Stimulated activated CD4-positive, alpha-beta T cell treated with anti-CD3 and anti-CD28 coated beads, Interleukin-4, amount 100 ng/mL, for 1 hour (primary cell): Measurements from ENCODE around the gene MRPS35.
"Not testable (repeated sequence)": the region's sequence is repeated elsewhere in the genome, so short reads cannot be mapped to it uniquely, and the experiment has no call there.

ENCODE experiments used
- DNase-seq: peaks from one replicate; pipeline ENCODE4 v3.0.0-alpha.2; 2020

The MRPS35 gene

GRCh38 chr12:27709932-27710591 is 570 bp upstream of the MRPS35 start:
- DNase-seq: no peak

DNA sequence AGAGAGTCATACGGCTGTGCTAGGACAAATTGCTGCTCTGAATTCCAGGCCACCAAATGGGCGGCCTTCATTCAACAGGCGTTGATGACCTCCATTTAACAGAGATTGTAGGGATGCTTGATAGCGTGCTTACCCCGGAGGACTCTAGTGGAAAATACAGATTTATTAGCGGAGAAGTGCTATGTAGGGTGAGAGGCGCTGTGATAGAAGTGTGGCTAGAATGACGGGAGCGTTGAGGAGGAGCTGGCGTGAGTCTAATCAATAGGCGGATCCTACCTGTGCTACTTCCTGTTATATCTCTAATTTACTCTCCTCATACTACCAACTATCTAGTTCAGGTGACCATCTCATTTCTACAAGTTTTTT is 668 bp downstream of the MRPS35 start:
- DNase-seq: no peak

- no peak for DNase-seq
Measured at GRCh38 chr12:27711967-27712366, 1.3 kb downstream of the MRPS35 start.

GRCh38 chr12:27723212-27723611 is 12.6 kb downstream of the MRPS35 start:
- no peak for DNase-seq

DNA sequence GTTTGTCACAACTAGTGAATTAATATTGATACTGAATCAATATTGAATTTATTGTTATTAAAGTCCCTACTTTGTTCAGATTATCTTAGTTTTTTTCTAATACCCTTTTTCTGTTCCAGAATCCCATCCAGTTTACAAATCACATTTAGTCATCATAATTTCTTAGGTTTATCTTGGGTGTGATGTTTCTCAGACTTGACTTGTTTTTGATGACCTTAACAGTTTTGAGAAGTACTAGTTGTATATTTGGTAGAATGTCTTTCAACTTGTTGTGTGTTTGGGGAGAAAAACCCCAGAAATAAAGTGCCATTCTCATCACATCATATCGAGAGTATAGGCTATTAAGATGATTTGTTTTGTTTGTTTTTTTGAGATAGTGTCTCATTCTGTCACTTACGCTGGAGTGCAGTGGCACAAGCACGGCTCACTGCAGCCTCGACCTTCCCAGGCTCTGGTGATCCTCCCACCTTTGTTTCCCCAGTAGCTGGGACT is 19.5 kb downstream of the MRPS35 start:
- no peak for DNase-seq

GRCh38 chr12:27732281-27732680 is 21.6 kb downstream of the MRPS35 start:
- no peak for DNase-seq

- DNase-seq: peak; percentile 39
Measured at GRCh38 chr12:27733052-27733656, 22.5 kb downstream of the MRPS35 start.

DNA sequence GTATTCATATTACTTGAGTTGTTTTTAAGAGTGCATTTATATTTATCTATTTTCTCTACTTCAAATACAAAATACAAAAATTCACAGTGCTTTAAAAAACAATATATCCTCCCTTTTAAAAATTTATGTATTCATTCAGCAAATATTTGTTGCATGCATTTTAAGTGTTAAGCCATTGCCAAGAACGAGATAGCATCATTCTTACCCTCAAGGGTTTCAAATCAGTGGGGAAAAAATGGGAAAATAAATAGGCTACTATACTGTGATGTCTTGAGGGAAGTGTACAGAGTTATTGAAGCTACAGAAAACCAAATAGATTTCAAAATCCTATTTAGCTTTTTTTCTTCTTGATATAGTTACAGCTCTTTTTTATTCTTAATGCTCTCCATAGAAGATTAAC is 23.2 kb downstream of the MRPS35 start:
- DNase-seq: no peak

- DNase-seq: not testable (repeated sequence)
Measured at GRCh38 chr12:27734321-27734720, 23.7 kb downstream of the MRPS35 start.

DNA sequence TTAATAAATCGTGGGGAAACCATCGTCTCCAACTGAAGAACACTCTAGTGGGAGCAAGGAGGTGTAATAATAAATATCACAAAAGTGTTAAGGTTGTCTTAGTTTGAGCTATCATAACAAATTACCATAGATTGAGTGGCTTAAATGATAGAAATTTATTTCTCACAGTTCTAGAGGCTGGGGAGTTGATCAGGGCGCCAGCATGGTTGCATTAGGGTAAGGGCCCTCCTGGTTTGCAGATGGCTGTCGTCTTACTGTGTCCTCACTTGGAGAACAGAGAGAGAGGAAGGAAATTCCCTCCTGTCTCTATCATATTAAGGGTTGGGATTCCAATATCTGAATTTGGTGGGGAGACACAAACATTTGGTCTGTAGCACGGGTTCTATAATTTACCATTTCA is 33.0 kb downstream of the MRPS35 start:
- DNase-seq: no peak

GRCh38 chr12:27745734-27746133 is 35.1 kb downstream of the MRPS35 start:
- not testable (repeated sequence) for DNase-seq

GRCh38 chr12:27747111-27747820 is 36.6 kb downstream of the MRPS35 start:
- no peak for DNase-seq

- DNase-seq: no peak
Measured at GRCh38 chr12:27751386-27752047, 40.9 kb downstream of the MRPS35 start.

- no peak for DNase-seq
Measured at GRCh38 chr12:27754795-27755194, 44.2 kb downstream of the MRPS35 start.

DNA sequence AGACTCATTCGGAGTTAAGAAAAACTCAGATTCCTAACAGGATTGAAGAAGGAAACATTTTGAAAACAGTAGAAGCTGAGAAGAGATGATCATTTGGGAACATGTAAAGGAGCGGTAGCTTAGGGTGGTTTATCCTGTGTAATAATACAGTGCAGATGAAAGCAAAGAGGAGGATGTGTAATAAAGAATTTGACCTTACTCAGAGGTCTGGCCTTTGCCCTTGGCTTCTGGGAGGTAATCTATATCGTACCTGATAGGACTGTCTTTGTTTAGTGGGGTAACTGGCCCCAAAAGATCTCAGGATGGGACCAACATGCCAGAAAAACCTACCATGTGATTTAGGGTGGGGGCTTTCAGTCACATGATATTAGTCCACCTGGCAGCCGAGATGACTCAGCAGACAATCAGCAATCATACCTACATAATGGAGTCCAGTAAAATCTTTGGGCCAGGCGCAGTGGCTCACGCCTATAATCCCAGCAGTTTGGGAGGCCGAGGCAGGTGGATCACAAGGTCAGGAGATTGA is 46.1 kb downstream of the MRPS35 start:
- DNase-seq: no peak

DNA sequence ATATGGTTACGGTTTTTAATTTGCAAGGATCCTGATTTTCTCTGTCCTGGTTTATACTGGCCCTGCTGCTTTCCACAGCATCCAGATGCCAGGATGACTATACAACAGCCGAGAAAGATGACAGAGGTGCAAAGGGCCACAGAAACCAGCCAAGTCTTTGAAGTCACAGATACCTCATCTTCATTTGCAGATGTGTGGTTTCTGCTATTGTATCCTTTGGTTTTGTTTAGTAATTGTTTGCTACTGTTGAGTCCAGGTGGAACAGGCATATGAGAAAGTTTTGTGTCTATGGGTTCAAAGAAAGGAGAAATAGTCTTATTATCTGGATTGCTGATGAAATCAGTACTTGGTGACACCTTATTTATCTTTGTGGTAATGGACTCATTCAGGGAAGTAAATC is 52.1 kb downstream of the MRPS35 start:
- DNase-seq: no peak

DNA sequence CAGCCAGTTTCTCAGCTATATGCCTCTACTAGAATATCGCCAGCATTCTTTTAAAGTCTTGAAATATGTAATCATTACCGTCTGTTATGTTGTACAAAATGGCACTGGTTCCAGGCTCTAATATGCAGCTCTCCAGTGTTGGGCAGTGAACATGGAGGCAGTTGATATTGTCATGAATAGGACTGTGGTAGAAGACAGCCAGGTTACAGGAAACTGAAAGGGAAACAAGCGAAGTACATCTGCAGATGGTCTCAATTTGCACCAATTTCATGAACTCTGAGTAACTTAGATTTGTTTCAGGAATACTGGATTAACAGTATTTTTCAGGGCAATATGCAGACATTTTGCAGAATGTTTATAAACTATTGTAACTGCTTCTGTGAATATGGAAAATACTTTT is 56.0 kb downstream of the MRPS35 start:
- no peak for DNase-seq

- DNase-seq: no peak
Measured at GRCh38 chr12:27769142-27769673, 58.6 kb downstream of the MRPS35 start.

DNA sequence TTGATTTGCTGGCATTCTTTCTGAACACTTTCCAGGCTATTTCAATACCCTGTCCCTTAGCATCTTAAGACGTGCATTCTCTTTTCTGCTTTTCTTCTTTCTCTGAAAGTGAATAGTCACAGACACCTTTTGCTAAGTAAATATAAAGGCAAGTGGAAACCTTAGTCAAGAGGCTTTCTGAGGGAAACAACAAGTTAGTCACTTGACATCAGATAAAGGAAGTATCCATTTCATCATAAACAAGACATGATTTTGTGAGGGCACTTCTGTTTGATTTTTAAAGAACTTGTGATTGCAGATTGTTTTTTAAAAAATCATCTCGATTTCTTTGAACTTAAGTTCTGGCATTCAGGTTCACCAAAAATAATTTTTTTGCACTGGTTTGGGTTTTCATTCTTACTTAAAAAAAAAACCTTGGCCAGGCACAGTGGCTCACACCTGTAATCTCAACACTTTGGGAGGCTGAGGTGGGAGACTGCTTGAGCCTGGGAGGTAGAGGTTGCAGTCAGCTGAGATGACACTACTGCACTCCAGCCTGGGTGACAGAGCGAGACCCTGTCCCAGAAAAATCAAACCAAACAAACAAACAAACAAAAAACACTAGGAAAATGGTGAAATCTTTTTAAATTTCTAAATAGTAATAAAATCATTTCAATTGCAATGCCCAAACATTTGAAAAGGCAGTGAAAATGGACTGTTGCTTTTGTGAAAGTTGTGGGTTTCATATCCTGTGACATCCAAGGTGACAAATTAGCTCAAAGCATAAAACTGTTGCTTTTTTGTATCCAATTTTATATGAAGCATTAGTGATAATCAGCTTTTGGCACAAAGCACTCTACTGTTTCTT is 61.1 kb downstream of the MRPS35 start:
- no peak for DNase-seq

DNA sequence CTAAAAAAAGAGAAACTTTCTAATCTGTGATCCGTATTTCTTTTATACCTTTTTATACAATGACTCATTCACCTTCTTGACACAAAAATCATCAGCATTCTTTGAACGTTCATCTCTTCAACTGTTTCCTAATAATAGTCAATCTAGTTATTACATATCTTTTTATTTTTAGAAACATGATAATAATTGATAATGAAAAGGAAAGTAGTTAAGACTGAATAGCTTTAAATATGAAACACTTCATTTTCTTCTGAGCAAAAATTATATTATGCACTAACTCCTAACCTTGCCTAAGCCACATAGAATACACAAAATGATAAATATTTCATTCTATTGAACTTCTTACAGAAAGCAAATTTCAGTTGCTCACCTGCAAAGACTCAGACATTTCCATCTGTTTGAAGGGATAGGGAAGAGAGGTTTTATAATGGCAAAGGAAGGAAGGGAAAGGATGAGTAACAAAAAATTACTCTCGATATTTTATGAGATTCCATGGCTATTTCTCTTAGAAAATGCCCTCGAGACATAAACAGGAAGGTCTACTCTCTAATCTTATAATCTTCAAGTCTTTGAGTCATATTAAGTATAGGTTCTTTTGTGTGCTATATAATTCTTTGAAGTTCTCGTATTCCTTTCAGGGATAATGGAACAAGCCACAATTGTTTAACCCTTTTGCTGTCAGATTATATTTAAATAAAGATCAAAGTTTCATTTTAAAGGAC is 61.9 kb downstream of the MRPS35 start:
- no peak for DNase-seq

DNA sequence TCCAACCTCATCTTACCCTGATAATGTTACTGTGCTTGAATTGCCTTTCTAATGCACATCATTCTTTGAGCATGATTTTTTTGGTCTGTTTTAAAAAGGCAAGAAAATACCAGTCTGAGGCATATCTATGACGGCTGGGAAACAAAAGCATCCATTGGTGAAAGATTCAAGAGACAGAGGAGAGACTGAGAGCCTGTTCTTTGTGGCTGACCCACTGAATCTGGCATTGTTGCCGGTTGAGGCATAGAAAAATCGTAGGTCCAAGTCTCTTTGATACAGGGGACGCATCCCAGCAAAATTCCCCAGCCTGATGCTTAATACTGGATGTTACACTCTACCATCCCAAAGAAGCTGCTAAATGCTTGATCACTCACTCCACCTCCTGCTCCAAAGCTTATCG is 66.5 kb downstream of the MRPS35 start:
- no peak for DNase-seq
